GM10266 (cell line): ENCODE data around the gene KRT40.

Experiments used
- DNase-seq: peaks from one replicate; pipeline ENCODE4 v3.0.0; 2012; ENCODE audit errors: extremely low spot score
- CTCF ChIP-seq: IDR thresholded peaks from 2 replicates; pipeline ENCODE4 v1.5.1; 2012; ENCODE audit warnings: mild to moderate bottlenecking, low read depth; ENCODE audit not compliant: control insufficient read depth, insufficient read depth; ENCODE audit errors: missing control alignments

The KRT40 gene

GRCh38 chr17:41016578-41017215 is 32.6 kb upstream of the KRT40 start:
- DNase-seq, result no peak
- TF ChIP-seq CTCF, result no peak

- no peak for DNase-seq
- no peak for TF ChIP-seq CTCF
Observed at GRCh38 chr17:41015454-41015853, 31.3 kb upstream of the KRT40 start.

- no peak for TF ChIP-seq CTCF
- no peak for DNase-seq
Observed at GRCh38 chr17:41013606-41014005, 29.5 kb upstream of the KRT40 start.

GRCh38 chr17:41013181-41013580 is 29.1 kb upstream of the KRT40 start:
- no peak for TF ChIP-seq CTCF
- DNase-seq, result no peak

- TF ChIP-seq CTCF, result no peak
- DNase-seq, result no peak
Observed at GRCh38 chr17:41012326-41013120, 28.4 kb upstream of the KRT40 start.

- TF ChIP-seq CTCF, result no peak
- DNase-seq, result no peak
Observed at GRCh38 chr17:41010441-41010840, 26.3 kb upstream of the KRT40 start.

- TF ChIP-seq CTCF, result no peak
- no peak for DNase-seq
Observed at GRCh38 chr17:41009936-41010335, 25.8 kb upstream of the KRT40 start.
